Erythroblast (primary cell): Measurements from ENCODE around the gene TMTC3.

Source experiments
- GATA1 ChIP-seq: IDR thresholded peaks from 2 replicates; pipeline ENCODE4 v1.6.1; 2011; ENCODE audit warnings: low read depth, mild to moderate bottlenecking, control low read depth, low read length, moderate library complexity
- POLR2A ChIP-seq: IDR thresholded peaks from 2 replicates; pipeline ENCODE4 v1.6.1; 2011; ENCODE audit warnings: mild to moderate bottlenecking, low read length

GRCh38 chr12:88188180-88188579, 46.1 kb downstream of the TMTC3 start:
- TF ChIP-seq POLR2A, result no peak
- TF ChIP-seq GATA1, result no peak
